H9 (cell line): ENCODE data around the gene FAM3B. TPM values are rescaled to one million over a fixed set of nuclear protein-coding genes. Genes with fewer than 3 reads are reported as not detected.

ENCODE experiments used
- DNase-seq: peaks from one replicate; pipeline ENCODE4 v3.0.0-alpha.2; 2017
- H2AFZ ChIP-seq: one replicate; pipeline ENCODE4 v1.6.1; 2013; ENCODE audit warnings: mild to moderate bottlenecking, low read length, control low read depth, moderate library complexity
- H2AK5ac ChIP-seq: 2 replicates; pipeline ENCODE4 v1.6.1; 2013; ENCODE audit warnings: low read length, control low read depth, mixed read lengths; ENCODE audit not compliant: insufficient read length
- H2BK120ac ChIP-seq: one replicate; pipeline ENCODE4 v1.6.1; 2013; ENCODE audit warnings: low read depth, mild to moderate bottlenecking, low read length, control low read depth, inconsistent platforms; ENCODE audit not compliant: poor library complexity, severe bottlenecking
- H2BK12ac ChIP-seq: 2 replicates; pipeline ENCODE4 v1.6.1; 2013; ENCODE audit warnings: low read length, control low read depth, mixed read lengths, low read depth; ENCODE audit not compliant: insufficient read length
- H2BK15ac ChIP-seq: 2 replicates; pipeline ENCODE4 v1.6.1; 2013; ENCODE audit warnings: low read depth, low read length, control low read depth
- H2BK20ac ChIP-seq: one replicate; pipeline ENCODE4 v1.6.1; 2013; ENCODE audit warnings: low read depth, mild to moderate bottlenecking, low read length, control low read depth, inconsistent platforms; ENCODE audit not compliant: poor library complexity, severe bottlenecking
- H2BK5ac ChIP-seq: 2 replicates; pipeline ENCODE4 v1.6.1; 2013; ENCODE audit warnings: low read length, control low read depth, mixed read lengths; ENCODE audit not compliant: insufficient read length
- H3K14ac ChIP-seq: 2 replicates; pipeline ENCODE4 v1.6.1; 2013; ENCODE audit warnings: low read length, control low read depth; ENCODE audit not compliant: insufficient read depth
- H3K18ac ChIP-seq: 2 replicates; pipeline ENCODE4 v1.6.1; 2013; ENCODE audit warnings: low read depth, mild to moderate bottlenecking, mixed read lengths, low read length, control low read depth; ENCODE audit not compliant: insufficient read length
- H3K23ac ChIP-seq: 2 replicates; pipeline ENCODE4 v1.6.1; 2013; ENCODE audit warnings: low read length, control low read depth, mixed read lengths, low read depth; ENCODE audit not compliant: insufficient read length
- H3K23me2 ChIP-seq: 2 replicates; pipeline ENCODE4 v1.6.1; 2013; ENCODE audit warnings: low read depth, mild to moderate bottlenecking, mixed read lengths, low read length, control low read depth; ENCODE audit not compliant: insufficient read length, poor library complexity, severe bottlenecking
- H3K27ac ChIP-seq: 2 replicates; pipeline ENCODE4 v1.5.1; 2013; ENCODE audit warnings: low read length, control low read depth, mixed read lengths, low read depth; ENCODE audit not compliant: insufficient read length
- H3K27me3 ChIP-seq: 2 replicates; pipeline ENCODE4 v1.6.1; 2013; ENCODE audit warnings: low read length, control low read depth, inconsistent platforms; ENCODE audit not compliant: insufficient read depth
- H3K4ac ChIP-seq: 2 replicates; pipeline ENCODE4 v1.6.1; 2013; ENCODE audit warnings: low read depth, mild to moderate bottlenecking, control low read depth, inconsistent platforms, low read length, moderate library complexity
- H3K4me1 ChIP-seq: 2 replicates; pipeline ENCODE4 v1.6.1; 2013; ENCODE audit warnings: low read length, control low read depth, inconsistent platforms; ENCODE audit not compliant: insufficient read depth
- H3K4me2 ChIP-seq: 2 replicates; pipeline ENCODE4 v1.6.1; 2013; ENCODE audit warnings: low read length, control low read depth, mixed read lengths; ENCODE audit not compliant: insufficient read length, insufficient read depth
- H3K56ac ChIP-seq: 2 replicates; pipeline ENCODE4 v1.6.1; 2013; ENCODE audit warnings: low read depth, mild to moderate bottlenecking, mixed read lengths, low read length, control low read depth; ENCODE audit not compliant: insufficient read length
- H3K79me1 ChIP-seq: 2 replicates; pipeline ENCODE4 v1.6.1; 2013; ENCODE audit warnings: low read depth, mild to moderate bottlenecking, moderate library complexity, low read length, control low read depth, inconsistent platforms; ENCODE audit not compliant: insufficient read depth, poor library complexity, severe bottlenecking
- H3K79me2 ChIP-seq: 2 replicates; pipeline ENCODE4 v1.6.1; 2013; ENCODE audit warnings: low read length, control low read depth, inconsistent platforms; ENCODE audit not compliant: insufficient read depth
- H3K9ac ChIP-seq: 2 replicates; pipeline ENCODE4 v1.6.1; 2013; ENCODE audit warnings: low read length, control low read depth, mixed read lengths; ENCODE audit not compliant: insufficient read length; ENCODE audit errors: extremely low read depth
- H3K9me3 ChIP-seq: one replicate; pipeline ENCODE4 v1.6.1; 2013; ENCODE audit warnings: low read depth, low read length, inconsistent platforms; ENCODE audit not compliant: control insufficient read depth
- H3T11ph ChIP-seq: one replicate; pipeline ENCODE4 v1.6.1; 2013; ENCODE audit warnings: mild to moderate bottlenecking, low read length, control low read depth, inconsistent platforms
- H4K20me1 ChIP-seq: one replicate; pipeline ENCODE4 v1.6.1; 2013; ENCODE audit not compliant: control insufficient read depth, insufficient read length, insufficient read depth
- H4K5ac ChIP-seq: 2 replicates; pipeline ENCODE4 v1.6.1; 2013; ENCODE audit warnings: low read depth, mild to moderate bottlenecking, mixed read lengths, low read length, control low read depth; ENCODE audit not compliant: insufficient read length
- H4K8ac ChIP-seq: replicated peaks from 2 replicates; pipeline ENCODE4 v1.6.1; 2013; ENCODE audit warnings: low read length, control low read depth, mixed read lengths, low read depth; ENCODE audit not compliant: insufficient read length
- H4K91ac ChIP-seq: 2 replicates; pipeline ENCODE4 v1.6.1; 2013; ENCODE audit warnings: low read depth, mild to moderate bottlenecking, moderate library complexity, mixed read lengths, low read length, control low read depth; ENCODE audit not compliant: insufficient read length
- H3K27ac Mint-ChIP-seq, 3 experiments: 2 replicates in 2 of 3; 3 replicates in 1 of 3; pipeline ENCODE4 v1.8.0; 2020 to 2021; ENCODE audit warnings: mixed read lengths in 3 of 3, mild to moderate bottlenecking in 1 of 3, moderate library complexity in 1 of 3
- H3K27me3 Mint-ChIP-seq: 2 replicates; pipeline ENCODE4 v1.8.0; 2021; ENCODE audit warnings: low read depth, mild to moderate bottlenecking, moderate library complexity, mixed read lengths
- H3K36me3 Mint-ChIP-seq, 3 experiments: 2 replicates in 2 of 3; 3 replicates in 1 of 3; pipeline ENCODE4 v1.8.0; 2020 to 2021; ENCODE audit warnings: low read depth in 3 of 3, mixed read lengths in 3 of 3; ENCODE audit not compliant: insufficient read depth in 1 of 3
- H3K4me1 Mint-ChIP-seq, 2 experiments: 2 replicates each; pipeline ENCODE4 v1.8.0; 2020; ENCODE audit warnings: mixed read lengths in 2 of 2
- H3K4me3 Mint-ChIP-seq, 2 experiments: 2 replicates in 1 of 2; 3 replicates in 1 of 2; pipeline ENCODE4 v1.8.0; 2020 to 2021; ENCODE audit warnings: mild to moderate bottlenecking in 2 of 2, mixed read lengths in 2 of 2, moderate library complexity in 1 of 2
- H3K9me3 Mint-ChIP-seq, 2 experiments: 2 replicates in 1 of 2; 3 replicates in 1 of 2; pipeline ENCODE4 v1.8.0; 2020; ENCODE audit warnings: mild to moderate bottlenecking in 2 of 2, mixed read lengths in 2 of 2, moderate library complexity in 1 of 2
- CTCF ChIP-seq: fragments of 200-600 bp; sonication (generic); conservative IDR thresholded peaks from 3 replicates; pipeline ENCODE4 v1.8.0; 2021; ENCODE audit warnings: antibody characterized with exemption, mild to moderate bottlenecking
- WGBS: extraction: QIAGEN DNeasy Blood & Tissue Kit; methylation state at CpG from one replicate; pipeline ENCODE4 v1.1.7; 2013; ENCODE audit warnings: missing lambda C conversion rate, low lambda C conversion rate, mixed read lengths; ENCODE audit not compliant: insufficient read length; ENCODE audit errors: extremely low coverage; 5-methylcytosine and 5-hydroxymethylcytosine counted together
- total RNA-seq: library from RNA; stranded (reverse); gene quantifications from 2 replicates; pipeline ENCODE4 v1.2.1, GENCODE V29; 2021

The FAM3B gene
- total RNA-seq, 1 experiment from 2014 or later: 5.0 TPM

- WGBS: no CpG with 5 or more reads among the region's 8 CpGs
- H3K4me1 ChIP-seq: peaks cover 3% of the 10 kb centered on the region; the same call in 1 of the 2 replicates
- H3K18ac ChIP-seq: no peak overlapping the region
These were observed 11.2 kb downstream of the FAM3B start for GRCh38 chr21:41327753-41328152.

More at GRCh38 chr21:41327753-41328152, 11.2 kb downstream of the FAM3B start:
- no peaks in the 10 kb centered on the region for H3K79me2 ChIP-seq
- H3T11ph ChIP-seq: no peak overlapping the region
- no peak overlapping the region for H2BK15ac ChIP-seq
- H2AFZ ChIP-seq: no peak overlapping the region
- Mint-ChIP-seq H3K27me3 (no peaks in the 10 kb centered on the region; the same call in 1 of the 2 replicates), H3K9me3 (peaks cover 5 to 9% of the 10 kb centered on the region in 2 experiments; a peak in 4 of 5 replicates), H3K4me3 (no peak overlapping the region), H3K36me3 (peaks cover 2 to 8% (median 4%) of the 10 kb centered on the region in 3 experiments; a peak in 5 of 7 replicates), H3K27ac (no peak overlapping the region; a peak in 1 of 7 replicates), H3K4me1 (peaks cover 8 to 10% of the 10 kb centered on the region in 2 experiments; a peak in 2 of 4 replicates)
- no peaks in the 10 kb centered on the region for H3K23me2 ChIP-seq
- H4K5ac ChIP-seq: no peak overlapping the region
- DNase-seq: no peak
- H3K9me3 ChIP-seq: no peaks in the 10 kb centered on the region
- no peak overlapping the region for H3K9ac ChIP-seq
- no peaks in the 10 kb centered on the region for H4K20me1 ChIP-seq
- no peaks in the 10 kb centered on the region for H3K79me1 ChIP-seq
- no peak overlapping the region for H2BK20ac ChIP-seq
- H4K8ac ChIP-seq: no peak overlapping the region
- no peak overlapping the region for H3K56ac ChIP-seq
- H3K4ac ChIP-seq: no peak overlapping the region
- H2BK5ac ChIP-seq: no peak overlapping the region
- no peak overlapping the region for H3K4me2 ChIP-seq
- H4K91ac ChIP-seq: no peak overlapping the region
- no peak overlapping the region for H2AK5ac ChIP-seq
- H2BK12ac ChIP-seq: no peak overlapping the region
- no peak overlapping the region for H3K23ac ChIP-seq
- no peak overlapping the region for H2BK120ac ChIP-seq
- no peak overlapping the region for H3K14ac ChIP-seq
- no peak for TF ChIP-seq CTCF
- no peaks in the 10 kb centered on the region for H3K27me3 ChIP-seq
- no peak overlapping the region for H3K27ac ChIP-seq
